Skeletal muscle satellite cell (primary cell): ENCODE measurements around the gene YAE1. TPM values are rescaled to one million over a fixed set of nuclear protein-coding genes. Genes with fewer than 3 reads are reported as not detected.

ENCODE experiments used
- H3K27me3 ChIP-seq: 2 replicates; pipeline ENCODE4 v1.7.0; 2013; ENCODE audit warnings: low read length; ENCODE audit not compliant: control insufficient read depth, insufficient read depth
- H3K36me3 ChIP-seq: 2 replicates; pipeline ENCODE4 v1.7.0; 2013; ENCODE audit warnings: mild to moderate bottlenecking, control low read depth, low read length; ENCODE audit not compliant: insufficient read depth
- H3K4me1 ChIP-seq: 2 replicates; pipeline ENCODE4 v1.7.0; 2013; ENCODE audit warnings: low read length; ENCODE audit not compliant: control insufficient read depth, insufficient read depth
- H3K4me2 ChIP-seq: 2 replicates; pipeline ENCODE4 v1.7.0; 2013; ENCODE audit warnings: mild to moderate bottlenecking, low read length
- H3K4me3 ChIP-seq: 2 replicates; pipeline ENCODE4 v1.7.0; 2013; ENCODE audit warnings: low read length
- H3K9ac ChIP-seq: 2 replicates; pipeline ENCODE4 v1.7.0; 2013; ENCODE audit warnings: mild to moderate bottlenecking, low read depth, low read length, moderate library complexity
- H3K9me3 ChIP-seq: replicated peaks from 2 replicates; pipeline ENCODE4 v1.7.0; 2013; ENCODE audit warnings: mild to moderate bottlenecking, control low read depth, low read length
- total RNA-seq: library from RNA; depleted of rRNA; stranded (reverse); fragments of >200 nt; gene quantifications from 2 replicates; pipeline ENCODE4 v1.2.3, GENCODE V29; 2012; rRNA removed

The YAE1 gene
- 27.1 and 28.1 TPM in 2 replicates for total RNA-seq

DNA sequence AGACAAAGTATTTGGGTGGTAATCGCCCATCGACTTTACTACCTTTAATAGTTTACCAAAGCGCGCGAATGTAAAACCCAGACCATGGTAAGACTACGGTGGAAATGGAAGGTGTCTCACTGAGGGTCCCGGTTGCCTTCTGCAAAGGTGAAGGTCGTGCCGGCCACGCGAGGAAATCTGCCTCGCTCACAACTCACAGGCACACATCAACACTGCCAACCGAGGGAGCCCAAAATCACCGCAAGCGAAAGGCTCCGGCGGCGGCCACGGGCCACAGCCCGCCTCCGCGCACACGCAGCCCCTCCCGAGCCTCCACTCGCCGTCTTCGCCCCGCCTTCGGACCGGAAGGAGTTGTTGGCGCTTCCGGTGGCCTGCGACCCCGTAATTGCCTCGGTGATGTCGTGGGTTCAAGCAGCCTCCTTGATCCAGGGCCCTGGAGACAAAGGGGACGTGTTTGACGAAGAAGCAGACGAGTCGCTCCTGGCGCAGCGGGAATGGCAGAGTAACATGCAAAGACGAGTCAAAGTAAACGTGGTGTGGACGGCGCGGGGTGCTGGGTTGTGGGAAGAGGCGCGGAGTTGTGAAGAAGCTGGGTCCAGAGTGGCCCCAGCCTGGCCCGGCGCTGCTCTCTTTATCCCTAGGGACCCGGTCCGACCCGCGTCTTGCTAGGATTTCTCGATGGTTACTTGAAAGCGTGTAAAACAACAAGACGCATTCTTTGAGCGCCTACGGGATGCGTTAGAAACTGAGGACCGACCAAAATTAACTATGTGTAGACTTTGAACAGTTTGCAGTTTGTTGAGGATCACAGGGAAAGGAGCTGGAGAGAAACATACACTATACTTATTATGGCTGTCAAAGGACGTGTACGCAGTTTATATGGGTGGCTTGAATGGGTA is at the start of gene YAE1:
Gene YAE1 (plus strand): TSS at position 382 of the 899 bp plus-strand sequence. CDS start 15 bp downstream, at position 397.
- Histone ChIP-seq H3K36me3 (peaks cover 6% of the 10 kb centered on the region), H3K9ac (peak within 1 kb of the TSS; percentile 94), H3K9me3 (no peaks in the 10 kb centered on the region), H3K27me3 (no peaks in the 10 kb centered on the region), H3K4me3 (peak within 1 kb of the TSS; percentile 97), H3K4me1 (peaks cover 9% of the 10 kb centered on the region), H3K4me2 (peak within 1 kb of the TSS; percentile 93)

- Histone ChIP-seq H3K9me3 (no peaks in the 10 kb centered on the region), H3K4me3 (no peak overlapping the region), H3K4me2 (no peak overlapping the region), H3K36me3 (no peaks in the 10 kb centered on the region), H3K27me3 (peaks cover 32% of the 10 kb centered on the region), H3K4me1 (no peaks in the 10 kb centered on the region), H3K9ac (no peak overlapping the region)
Measured at GRCh38 chr7:39516498-39516897, 49.7 kb upstream of the YAE1 start.

GRCh38 chr7:39517240-39517639 is 49.0 kb upstream of the YAE1 start:
- Histone ChIP-seq H3K9me3 (no peaks in the 10 kb centered on the region), H3K9ac (no peak overlapping the region), H3K27me3 (peaks cover 32% of the 10 kb centered on the region), H3K4me2 (no peak overlapping the region), H3K36me3 (no peaks in the 10 kb centered on the region), H3K4me1 (no peaks in the 10 kb centered on the region), H3K4me3 (no peak overlapping the region)

GRCh38 chr7:39525926-39526325 is 40.3 kb upstream of the YAE1 start:
- no peak overlapping the region for H3K4me3 ChIP-seq

GRCh38 chr7:39526666-39527065 is 39.5 kb upstream of the YAE1 start:
- Histone ChIP-seq H3K9ac (no peak overlapping the region), H3K9me3 (no peaks in the 10 kb centered on the region), H3K4me3 (no peak overlapping the region), H3K4me2 (no peak overlapping the region), H3K4me1 (no peaks in the 10 kb centered on the region), H3K27me3 (peaks cover 25% of the 10 kb centered on the region), H3K36me3 (no peaks in the 10 kb centered on the region)

More at GRCh38 chr7:39525926-39526325, 40.3 kb upstream of the YAE1 start:
- Histone ChIP-seq H3K9me3 (no peaks in the 10 kb centered on the region), H3K27me3 (peaks cover 22% of the 10 kb centered on the region), H3K36me3 (no peaks in the 10 kb centered on the region), H3K9ac (no peak overlapping the region), H3K4me1 (no peaks in the 10 kb centered on the region), H3K4me2 (no peak overlapping the region)

DNA sequence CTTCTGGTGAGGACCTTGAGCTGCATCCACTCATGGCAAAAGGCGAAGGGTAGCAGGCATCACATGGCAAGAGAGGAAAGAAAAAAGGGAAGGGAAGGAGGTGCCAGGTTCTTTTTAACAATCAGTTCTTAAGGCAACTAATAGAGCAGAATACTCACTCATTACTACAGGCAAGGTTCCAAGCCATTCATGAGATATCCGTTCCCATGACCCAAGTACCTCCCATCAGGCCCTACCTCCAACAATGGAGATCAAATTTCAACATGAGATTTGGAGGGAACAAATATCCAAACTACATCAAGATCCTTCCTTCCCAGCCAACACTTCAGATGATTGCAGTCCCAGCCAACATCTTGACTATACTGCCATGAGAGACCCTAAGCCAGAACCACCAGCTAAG is 38.9 kb upstream of the YAE1 start:
- Histone ChIP-seq H3K9me3 (no peaks in the 10 kb centered on the region), H3K4me2 (no peak overlapping the region), H3K4me1 (no peaks in the 10 kb centered on the region), H3K27me3 (peaks cover 31% of the 10 kb centered on the region), H3K4me3 (no peak overlapping the region), H3K36me3 (no peaks in the 10 kb centered on the region), H3K9ac (no peak overlapping the region)

- Histone ChIP-seq H3K4me1 (no peaks in the 10 kb centered on the region), H3K9ac (no peak overlapping the region), H3K36me3 (no peaks in the 10 kb centered on the region), H3K27me3 (peaks cover 36% of the 10 kb centered on the region), H3K9me3 (no peaks in the 10 kb centered on the region), H3K4me3 (no peak overlapping the region), H3K4me2 (no peak overlapping the region)
Measured at GRCh38 chr7:39527951-39528350, 38.3 kb upstream of the YAE1 start.

GRCh38 chr7:39528849-39529248 is 37.4 kb upstream of the YAE1 start:
- no peak overlapping the region for H3K4me2 ChIP-seq
- no peaks in the 10 kb centered on the region for H3K9me3 ChIP-seq
- no peaks in the 10 kb centered on the region for H3K4me1 ChIP-seq
- no peak overlapping the region for H3K4me3 ChIP-seq
- H3K9ac ChIP-seq: no peak overlapping the region
- peaks cover 36% of the 10 kb centered on the region for H3K27me3 ChIP-seq
- no peaks in the 10 kb centered on the region for H3K36me3 ChIP-seq

DNA sequence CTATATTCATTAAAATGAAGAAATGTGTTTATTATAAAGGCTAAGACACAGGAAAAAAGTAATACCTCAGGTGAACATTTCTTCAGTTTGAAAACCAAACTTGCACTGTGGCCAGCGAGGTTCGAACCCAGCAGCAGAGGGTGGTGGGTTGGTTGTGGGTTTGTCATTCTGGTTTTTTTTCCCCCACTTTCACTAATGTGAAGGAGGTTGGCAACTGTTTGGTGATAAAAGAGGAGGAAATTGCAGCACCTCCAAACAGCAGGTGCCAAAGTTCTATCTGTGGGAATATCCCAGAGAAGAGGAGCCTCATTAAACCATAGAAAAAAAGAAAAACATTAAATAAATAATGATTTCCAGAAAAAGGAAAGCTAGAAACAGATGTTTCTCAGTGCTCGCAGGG is 36.6 kb upstream of the YAE1 start:
- no peaks in the 10 kb centered on the region for H3K9me3 ChIP-seq
- H3K4me1 ChIP-seq: no peaks in the 10 kb centered on the region
- H3K36me3 ChIP-seq: no peaks in the 10 kb centered on the region
- peaks cover 34% of the 10 kb centered on the region for H3K27me3 ChIP-seq
- H3K4me3 ChIP-seq: no peak overlapping the region
- no peak overlapping the region for H3K4me2 ChIP-seq
- H3K9ac ChIP-seq: no peak overlapping the region

- Histone ChIP-seq H3K9me3 (no peaks in the 10 kb centered on the region), H3K9ac (no peak overlapping the region), H3K4me2 (no peak overlapping the region), H3K4me1 (no peaks in the 10 kb centered on the region), H3K36me3 (no peaks in the 10 kb centered on the region), H3K4me3 (no peak overlapping the region), H3K27me3 (peaks cover 33% of the 10 kb centered on the region)
Measured at GRCh38 chr7:39530971-39531370, 35.2 kb upstream of the YAE1 start.

GRCh38 chr7:39531818-39532217 is 34.4 kb upstream of the YAE1 start:
- Histone ChIP-seq H3K4me2 (no peak overlapping the region), H3K4me1 (no peaks in the 10 kb centered on the region), H3K27me3 (peaks cover 33% of the 10 kb centered on the region), H3K9me3 (no peaks in the 10 kb centered on the region), H3K9ac (no peak overlapping the region), H3K36me3 (no peaks in the 10 kb centered on the region), H3K4me3 (no peak overlapping the region)

DNA sequence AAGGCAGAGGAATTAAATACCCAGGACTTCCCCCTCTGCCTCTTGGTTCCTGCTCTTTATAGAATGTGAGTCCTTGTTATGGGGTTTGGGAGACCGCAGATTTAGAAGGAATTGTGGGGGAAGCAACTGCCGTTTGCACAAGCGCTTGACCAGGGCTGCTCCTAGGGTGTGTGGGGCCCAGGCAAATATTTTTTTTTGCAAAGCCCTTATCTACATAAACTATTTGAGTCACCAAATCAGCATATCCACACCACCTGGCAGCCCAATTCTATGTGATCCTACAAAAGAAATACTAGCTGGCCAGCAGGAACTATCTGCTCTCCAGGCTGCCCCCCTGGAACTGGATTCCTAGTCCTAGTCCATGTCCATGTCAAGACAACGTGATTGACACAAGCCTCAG is 33.4 kb upstream of the YAE1 start:
- no peaks in the 10 kb centered on the region for H3K36me3 ChIP-seq
- H3K4me3 ChIP-seq: no peak overlapping the region
- H3K4me1 ChIP-seq: no peaks in the 10 kb centered on the region
- H3K9me3 ChIP-seq: no peaks in the 10 kb centered on the region
- H3K4me2 ChIP-seq: no peak overlapping the region
- no peak overlapping the region for H3K9ac ChIP-seq
- H3K27me3 ChIP-seq: peaks cover 33% of the 10 kb centered on the region
